Activated CD4-positive, CD25-positive, alpha-beta regulatory T cell treated with anti-CD3 and anti-CD28 coated beads, Interleukin-2, amount 50 U/mL, for 72 hours (primary cell): ENCODE results near the gene PLPPR1.
"Not testable (repeated sequence)": the region's sequence is repeated elsewhere in the genome, so short reads cannot be mapped to it uniquely, and the experiment has no call there.

Experiments used
- DNase-seq: peaks from one replicate; pipeline ENCODE4 v3.0.0; 2021

Gene PLPPR1

DNA sequence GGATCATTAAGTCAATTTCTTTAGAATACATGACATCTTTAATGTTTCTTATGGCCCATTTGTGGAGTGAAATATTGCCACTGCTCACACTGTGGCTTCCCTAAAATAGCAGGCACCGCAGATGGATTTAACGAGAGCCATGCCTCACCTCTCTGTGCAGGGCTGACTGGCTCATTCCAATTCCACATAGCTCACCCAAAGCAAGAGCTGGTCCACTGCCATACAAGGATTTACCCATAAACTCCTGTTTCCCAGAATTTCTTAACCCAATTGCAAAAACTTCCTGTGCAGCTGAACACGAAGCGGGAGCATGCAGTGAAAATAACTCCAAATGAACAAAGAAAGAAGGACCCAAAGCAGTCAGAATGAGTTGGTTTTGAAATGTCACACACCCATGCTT lies 196.7 kb downstream of the PLPPR1 start:
- no peak for DNase-seq

DNA sequence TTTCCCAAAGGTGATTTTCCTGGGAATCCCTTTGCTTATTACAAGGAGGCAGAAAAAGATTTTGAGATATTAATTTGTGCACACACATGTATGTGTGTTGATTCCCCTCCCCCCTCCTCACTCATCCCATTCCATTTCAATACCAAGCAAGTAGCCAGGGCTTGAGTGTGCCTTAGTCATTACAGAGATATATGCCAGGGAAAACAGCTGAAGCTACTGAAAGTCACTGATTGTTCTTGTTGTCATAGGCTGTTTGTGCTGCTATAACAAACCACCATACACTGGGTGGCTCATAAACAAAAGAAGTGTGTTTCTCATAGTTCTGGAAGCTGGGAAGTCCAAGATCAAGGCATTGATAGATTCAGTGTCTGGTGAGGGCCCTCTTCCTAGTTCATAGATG lies 197.6 kb downstream of the PLPPR1 start:
- no peak for DNase-seq

DNA sequence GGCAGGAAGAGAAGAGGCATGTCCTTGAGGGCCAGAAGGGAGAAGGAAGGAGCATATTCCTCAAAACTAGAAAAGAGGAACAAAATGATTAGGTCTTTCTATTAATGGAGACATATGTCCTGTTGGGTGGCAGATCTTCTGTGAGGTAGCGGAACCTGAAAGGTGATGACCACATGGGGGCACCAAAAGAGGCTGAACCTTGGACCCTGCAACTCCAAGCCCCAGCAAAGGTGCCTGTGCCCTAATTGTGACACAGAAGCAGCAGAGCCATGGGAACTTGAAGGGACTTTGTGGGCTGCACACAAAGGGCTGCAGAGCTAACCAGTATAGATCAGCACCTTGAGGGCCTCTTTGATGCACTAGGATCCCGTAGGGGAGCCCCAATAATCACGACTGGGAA lies 198.3 kb downstream of the PLPPR1 start:
- DNase-seq = no peak

DNA sequence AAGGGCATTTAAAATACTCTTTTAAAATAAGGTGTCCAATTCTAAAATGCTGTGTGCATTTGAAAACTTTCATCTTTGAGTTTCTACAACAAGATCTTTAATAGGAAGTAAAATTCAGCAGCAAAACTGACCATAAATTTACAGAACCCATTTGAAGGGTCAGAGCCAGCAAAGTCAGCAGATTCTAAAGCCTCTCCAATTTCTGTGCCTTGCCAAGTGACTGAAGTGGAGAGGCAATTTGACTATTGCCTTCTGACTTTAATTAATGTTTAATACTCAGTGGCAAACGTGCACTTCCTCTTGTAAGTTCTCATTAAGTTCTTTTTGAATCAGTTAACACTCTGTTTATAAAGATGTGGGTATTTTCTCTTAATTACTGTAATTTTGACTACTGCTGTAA lies 201.1 kb downstream of the PLPPR1 start:
- DNase-seq = no peak

DNA sequence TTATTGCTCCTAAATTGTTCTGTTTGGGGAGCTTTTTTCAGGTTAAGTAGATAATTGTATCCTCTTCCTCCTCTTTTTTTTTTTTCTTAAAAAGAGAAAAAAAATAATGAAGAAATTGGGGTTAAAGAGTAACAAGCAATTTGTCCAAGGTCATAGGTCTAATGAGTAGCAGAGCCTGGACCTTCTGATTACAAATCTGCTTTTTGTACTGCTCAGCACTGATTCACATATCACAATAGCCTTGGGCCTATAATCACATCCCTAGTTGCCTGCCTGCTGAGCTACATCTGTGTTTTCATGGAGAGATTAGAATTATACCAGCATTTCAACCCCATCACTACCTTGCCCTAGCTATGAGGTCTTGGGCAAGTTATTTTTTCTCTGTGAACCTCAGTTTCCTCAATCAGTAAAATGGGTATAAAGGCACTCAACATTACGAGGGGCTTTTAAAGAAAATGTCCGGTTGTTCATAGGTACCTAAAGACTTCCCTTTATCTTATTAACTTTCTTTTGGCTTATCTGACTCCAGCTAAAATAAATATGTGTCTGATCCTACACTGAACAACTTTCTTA lies 204.0 kb downstream of the PLPPR1 start:
- no peak for DNase-seq

DNA sequence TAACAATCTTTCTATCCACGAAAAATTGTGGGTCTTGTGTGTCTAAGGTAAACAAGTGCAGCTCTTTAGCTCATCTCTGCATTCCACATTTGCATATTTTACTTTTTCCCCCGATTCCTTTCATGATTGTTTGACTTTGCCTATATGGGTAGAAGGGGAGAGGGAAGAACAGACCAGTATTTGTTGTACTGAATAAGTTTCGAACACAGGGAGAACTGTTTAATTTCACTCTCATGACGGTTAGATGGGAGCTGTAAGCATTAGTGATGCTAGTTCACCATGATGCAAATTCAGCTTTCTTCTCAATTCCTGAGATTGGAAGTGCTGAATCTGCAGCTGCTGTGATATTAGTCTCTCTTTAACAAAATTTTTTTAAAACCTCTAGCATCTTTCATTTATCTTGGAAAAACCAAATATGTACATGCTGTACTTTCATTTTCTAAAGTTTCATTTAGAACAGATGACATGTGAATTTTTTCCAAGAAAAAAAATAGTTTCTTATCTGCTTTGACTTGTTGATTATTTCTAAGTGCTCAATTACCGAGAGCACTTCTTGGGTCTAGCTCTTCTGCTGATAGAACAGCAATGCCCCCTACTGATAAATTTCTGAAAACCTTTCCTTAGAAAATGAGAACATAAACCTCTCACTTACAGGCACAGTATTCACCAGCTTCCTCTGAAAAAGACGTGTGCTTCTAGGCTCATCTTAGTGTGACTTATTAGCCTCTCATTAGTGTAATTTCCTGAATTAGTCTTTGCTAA lies 206.8 kb downstream of the PLPPR1 start:
- DNase-seq = no peak

DNA sequence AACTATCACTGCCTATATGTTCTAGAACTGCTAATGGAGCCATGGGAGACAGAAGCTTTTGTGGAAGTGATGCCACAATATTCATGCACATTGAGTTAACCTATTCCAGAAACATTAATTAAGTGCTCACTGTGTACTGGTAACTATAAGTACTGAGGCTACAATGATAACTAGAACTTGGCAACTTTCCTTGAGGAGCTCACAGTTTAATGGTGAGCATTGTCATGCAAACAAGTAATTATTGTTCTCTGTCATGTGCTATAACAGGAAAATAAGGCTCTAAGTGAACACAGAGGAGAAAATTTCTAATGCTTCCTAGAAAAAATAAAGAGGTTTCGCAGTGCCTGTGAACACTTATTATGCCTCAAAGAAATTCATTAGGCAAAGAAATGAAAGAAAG lies 214.1 kb downstream of the PLPPR1 start:
- DNase-seq = no peak

DNA sequence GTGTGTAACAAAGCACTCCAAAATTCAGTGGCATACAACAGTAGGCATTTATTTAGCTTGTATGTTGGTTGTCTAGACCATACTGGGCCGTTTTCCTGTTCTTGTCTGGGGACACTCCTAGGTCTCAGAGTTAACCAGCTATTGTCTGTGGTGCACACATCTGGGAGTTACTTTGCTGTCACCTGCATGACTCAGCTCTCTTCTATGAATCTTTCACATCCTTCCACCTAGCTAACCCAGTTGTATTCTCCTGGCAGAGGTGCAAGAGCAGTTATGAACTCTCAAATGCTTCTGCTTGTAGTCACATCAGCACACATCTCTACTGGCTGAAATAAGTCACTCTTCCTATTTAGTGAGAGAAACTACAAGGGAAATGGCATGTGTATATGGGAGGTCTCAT lies 218.2 kb downstream of the PLPPR1 start:
- DNase-seq = no peak

DNA sequence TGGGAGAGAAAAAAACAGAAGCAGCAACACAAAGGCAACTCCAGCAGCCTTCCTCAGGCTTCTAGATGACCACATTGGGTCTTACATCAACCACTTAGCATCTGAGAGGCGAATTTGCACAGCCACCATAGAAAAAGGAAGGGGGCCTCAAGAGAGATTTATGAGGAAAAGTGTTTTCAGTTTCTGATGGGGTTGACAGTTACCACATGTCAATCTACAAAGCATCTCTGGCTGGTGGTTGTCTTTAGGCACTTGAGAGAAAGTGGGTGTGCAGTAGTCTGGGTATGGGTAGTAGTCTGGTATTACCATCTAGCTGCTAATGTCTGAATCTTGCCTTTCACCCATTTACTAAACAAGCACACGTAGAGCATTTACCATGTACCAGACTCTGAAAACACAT lies 218.8 kb downstream of the PLPPR1 start:
- no peak for DNase-seq

DNA sequence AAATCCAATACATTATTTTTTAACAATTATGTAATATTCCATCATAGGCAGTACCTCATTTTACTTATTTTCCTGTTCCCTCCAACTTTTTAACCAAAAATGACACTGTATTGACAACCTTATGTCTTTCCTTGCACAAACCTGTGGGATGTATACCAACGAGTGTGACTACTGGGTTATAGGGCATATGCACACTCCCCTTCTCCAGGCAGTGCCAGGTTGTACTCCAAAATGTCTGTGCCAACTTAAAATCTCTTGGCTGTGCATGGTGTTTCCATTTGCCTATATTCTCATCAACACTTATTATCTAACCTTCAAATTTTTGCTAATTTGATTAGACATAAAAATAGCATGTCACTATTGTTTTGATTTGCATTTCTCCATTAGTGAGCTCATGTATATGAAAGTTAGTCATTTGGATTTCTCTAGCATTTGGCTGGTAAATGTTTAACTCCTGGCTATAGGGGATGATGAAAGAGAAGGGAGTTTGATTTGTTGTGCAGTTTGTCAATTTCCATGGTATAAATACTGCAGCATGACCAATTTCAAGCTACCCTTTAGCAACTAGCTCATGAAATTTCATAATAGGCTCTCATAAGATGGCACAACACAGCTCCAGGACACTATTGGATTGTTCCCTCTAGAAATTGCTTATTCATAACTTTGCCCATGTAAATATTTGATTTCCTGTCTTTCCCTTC lies 226.4 kb downstream of the PLPPR1 start:
- DNase-seq = no peak

DNA sequence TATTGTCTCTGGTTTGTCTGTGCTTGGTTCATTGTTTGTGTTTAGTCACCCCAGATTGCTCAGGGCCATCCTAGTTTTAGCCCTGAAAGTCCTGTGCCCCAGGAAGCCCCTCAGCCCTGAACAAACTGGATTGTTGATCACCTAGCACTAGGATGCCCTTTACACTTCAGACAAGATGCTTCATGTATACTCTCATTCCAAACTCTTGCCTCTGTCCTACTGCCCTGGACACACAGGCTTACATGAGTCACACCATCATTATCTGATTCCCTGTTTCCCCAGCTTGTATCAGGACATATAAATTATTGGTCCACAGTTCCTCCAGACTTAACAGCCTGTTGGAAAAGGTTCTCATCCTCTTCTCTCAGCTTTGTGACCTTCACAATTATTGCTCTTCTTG lies 236.2 kb downstream of the PLPPR1 start:
- no peak for DNase-seq

DNA sequence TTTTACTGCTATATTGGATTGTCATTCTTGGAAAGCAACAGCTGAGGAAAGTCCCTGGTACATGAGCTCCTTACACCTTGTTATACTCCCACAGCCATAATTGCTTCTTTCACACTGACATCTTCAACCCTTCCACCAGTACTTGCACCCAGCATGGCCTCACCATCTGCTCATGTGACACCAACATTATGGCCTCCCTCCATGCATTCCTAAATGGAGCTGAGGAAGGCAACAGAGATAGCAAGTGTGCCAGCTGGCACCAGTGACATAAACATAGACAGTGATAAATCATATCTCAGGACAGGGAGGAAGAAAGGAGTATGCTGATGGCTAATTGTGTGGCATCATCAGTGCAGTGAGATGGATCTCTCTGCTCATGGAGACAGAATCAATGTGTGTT lies 236.7 kb downstream of the PLPPR1 start:
- no peak for DNase-seq

DNA sequence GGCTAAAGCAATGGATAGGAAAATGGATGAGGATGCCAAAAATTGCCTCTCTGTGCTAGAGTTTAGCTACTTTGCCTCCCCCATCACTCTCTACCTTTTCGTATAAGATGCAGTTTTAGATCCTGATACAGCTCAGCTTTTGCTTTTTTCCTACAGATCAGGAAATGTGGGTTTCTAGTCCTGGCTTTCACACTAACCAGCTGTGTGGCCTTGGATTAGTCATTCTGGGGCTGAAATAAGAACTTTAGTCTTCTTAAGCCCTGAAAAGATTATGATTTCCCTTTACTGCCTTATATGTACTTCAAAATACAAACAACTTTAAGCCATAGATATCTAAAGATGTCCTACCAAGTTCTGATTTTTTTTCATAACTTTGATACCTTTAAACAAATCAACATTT lies 239.9 kb downstream of the PLPPR1 start:
- DNase-seq = no peak

DNA sequence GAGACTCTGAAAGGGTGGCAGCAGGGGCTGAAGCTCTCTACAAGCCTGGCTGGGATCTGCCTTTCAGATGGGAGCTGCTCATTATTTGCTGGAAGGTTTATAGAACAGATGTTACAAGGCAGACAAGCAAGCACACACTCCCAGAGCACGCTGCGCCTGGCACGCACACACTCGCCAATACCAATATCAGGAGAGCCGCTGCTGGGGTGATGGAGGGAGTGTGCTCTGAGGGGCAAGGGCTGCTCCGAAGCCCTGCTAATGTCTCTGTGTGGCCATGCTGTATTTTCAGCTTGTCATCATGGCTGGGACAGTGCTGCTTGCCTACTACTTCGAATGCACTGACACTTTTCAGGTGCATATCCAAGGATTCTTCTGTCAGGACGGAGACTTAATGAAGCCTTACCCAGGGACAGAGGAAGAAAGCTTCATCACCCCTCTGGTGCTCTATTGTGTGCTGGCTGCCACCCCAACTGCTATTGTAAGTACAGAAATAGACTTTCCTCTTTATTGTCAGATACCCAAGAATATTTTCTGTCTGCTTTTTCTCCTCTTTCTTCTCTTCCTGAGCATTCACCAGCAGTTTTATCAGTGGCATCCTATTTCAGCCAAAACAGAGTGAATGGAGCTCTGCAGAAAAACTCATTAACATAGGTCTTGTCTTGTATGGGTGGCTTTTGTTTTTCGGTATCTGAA lies 241.2 kb downstream of the PLPPR1 start:
- no peak for DNase-seq

DNA sequence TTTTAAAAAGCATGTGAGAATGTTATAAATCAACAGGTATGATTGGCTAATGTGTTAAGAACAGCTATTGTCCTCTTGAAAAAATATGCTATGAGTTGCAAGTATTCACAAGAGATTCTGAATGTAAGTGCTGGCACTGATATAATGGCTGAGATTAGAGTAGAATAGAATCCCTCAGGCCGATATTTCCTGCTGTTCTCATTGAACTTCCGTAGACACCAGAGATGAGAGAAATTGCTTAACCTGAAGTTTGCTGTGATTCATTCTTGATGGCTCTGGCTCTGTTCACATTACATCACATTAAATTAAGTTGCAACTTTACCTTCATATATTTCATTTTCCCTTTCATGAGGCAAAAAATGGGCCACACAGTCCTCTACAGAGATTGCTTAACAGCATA lies 241.8 kb downstream of the PLPPR1 start:
- DNase-seq = no peak

DNA sequence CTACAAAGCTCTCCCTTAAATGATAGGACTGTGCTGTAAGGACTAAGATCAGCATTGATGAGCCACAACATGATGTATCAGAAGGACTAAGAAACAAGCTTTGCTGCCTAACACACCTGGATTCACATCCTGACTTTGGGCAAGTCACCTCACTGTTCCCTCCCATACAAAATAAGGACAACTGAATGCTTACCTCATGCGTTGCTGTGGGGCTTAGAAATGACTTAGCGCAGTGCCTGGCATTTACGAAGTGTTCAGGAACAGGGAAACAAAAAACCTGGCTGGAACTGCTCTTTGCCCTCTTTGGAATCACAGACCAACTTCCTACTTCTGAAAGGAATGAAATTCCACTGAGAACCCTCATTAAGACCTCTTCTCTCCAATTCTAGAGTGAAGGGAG lies 242.6 kb downstream of the PLPPR1 start:
- no peak for DNase-seq

DNA sequence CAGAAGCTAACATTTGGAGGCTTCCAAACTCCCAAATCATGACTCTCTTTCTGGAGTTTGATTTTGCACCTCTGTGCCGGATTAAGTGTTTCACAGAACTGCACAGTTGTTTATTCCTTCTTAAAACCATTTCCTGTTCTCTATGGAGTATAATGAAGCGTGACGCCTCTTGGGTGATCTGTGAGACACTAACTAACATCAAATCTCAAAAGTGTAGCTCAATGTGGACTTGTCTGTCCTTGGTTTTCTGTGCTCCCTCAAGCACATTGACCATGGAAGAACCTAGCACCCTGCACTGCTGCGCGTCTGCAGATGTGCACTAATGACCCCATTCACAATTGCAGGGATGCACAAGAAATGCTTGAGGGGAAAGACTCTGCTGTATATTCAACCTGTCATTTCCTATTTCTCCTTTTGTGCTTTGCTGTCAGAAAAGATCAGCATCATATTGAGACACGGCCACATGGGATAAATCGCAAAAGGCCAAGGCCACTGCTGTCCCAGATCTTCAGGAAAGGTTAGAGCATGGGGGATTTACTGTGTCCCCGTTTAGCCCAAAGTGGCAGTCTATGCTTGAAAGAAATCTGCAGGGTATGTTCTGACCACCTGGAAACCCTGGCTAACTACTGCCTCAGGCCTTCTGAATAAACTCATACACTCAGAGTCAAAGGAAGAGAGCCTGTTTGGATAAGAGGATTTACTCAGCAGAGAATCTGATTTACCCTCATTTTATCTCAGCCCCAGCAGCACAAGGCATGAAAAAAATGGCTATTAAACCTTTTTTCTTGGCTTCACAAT lies 246.6 kb downstream of the PLPPR1 start:
- no peak for DNase-seq

DNA sequence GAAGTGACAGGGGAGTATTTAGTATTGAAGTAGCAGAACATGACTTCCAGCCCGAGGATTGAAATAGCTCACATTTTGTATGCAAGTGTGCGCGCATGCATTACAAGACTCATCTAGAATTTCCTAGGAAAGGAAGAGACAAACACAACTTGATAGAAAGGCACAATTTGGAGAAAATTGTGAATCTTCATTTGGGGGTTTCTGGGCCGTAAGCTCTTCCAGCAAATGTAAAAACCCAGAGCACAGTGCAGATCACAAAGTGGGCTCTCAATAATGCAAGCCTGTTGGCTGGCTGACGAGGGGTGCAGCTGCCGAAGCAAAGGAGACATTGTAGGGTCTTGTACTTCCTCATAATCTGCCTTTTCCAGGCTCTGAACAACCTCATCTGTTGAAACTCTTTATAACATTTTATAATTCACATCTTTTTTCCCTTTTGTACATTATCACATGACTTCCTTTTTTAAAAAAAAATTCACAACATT lies 247.3 kb downstream of the PLPPR1 start:
- DNase-seq = no peak

DNA sequence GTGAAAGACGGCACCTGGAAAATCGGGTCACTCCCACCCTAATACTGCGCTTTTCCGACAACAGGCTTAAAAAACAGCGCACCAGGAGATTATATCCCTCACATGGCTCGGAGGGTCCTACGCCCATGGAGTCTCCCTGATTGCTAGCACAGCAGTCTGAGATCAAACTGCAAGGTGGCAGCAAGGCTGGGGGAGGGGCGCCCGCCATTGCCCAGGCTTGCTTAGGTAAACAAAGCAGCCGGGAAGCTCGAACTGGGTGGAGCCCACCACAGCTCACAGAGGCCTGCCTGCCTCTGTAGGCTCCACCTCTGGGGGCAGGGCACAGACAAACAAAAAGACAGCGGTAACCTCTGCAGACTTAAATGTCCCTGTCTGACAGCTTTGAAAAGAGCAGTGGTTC lies 262.5 kb downstream of the PLPPR1 start:
- not testable (repeated sequence) for DNase-seq

DNA sequence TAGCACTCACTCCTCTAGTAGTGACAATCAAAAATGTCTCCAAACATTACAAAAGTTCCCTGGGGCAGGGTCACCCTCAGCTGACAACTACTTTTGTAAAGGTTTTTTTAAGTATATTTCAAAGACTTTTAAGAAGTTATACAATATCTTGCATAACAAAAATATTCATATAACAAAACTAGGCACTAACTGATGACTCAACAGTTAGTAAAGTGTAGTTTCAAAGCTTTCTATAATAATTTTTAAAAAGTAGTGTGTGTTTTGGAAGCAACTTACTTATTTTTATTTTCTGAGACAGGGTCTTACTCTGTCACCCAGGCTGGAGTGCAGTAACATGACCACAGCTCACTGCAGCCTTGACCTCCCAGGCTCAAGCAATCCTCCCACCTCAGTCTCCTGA lies 271.4 kb downstream of the PLPPR1 start:
- no peak for DNase-seq

DNA sequence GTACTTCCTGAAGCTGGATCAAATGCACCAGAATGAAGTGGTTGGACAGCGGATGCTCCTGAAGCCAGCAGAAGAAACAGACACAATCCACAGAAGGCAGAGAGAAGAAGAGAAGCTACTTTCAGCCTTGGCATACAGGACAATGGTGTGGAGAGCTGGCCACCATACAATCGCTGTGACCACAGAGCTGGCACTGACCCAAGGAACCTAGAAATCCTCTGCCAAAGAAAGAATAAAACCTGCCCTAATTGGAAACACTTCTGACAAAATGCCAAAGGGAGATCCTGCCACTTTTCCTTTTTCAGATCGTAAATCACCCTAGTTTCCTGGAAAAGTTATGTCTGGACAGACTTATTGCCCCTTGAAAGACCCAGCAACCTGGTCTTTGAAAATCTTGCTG lies 278.5 kb downstream of the PLPPR1 start:
- DNase-seq = no peak

DNA sequence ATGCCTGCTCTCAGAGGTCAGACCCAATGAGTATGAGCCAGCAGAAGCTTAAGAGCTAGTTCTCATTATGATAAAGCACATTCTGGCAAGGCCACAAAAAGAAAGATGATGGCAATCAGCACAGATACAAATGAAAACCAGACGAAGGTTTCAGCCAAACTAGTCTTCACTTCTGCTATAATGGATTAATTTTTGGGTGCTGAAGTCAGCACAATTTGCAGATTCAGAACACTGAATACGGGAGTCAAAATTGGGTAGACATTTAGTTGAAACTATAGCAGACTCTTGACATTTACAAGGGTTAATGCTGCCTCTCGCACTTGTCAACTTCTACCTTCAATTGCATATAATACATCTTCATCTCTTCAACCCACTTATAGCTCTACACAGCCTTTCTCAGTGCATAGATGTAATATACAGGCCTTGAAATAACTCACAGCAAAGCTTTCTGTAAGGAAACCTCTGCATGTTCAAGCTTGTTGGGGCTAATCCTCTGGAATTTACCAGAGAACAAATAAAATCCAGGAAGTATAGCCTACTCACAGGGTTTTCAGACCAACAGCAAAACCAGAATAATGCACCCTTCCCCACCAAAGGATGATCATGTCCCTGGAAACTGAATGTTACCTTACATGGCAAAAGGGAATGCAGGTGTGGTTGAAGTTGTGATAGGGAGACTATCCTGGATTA lies 279.1 kb downstream of the PLPPR1 start:
- no peak for DNase-seq
